ENCODE measurements around the gene EVI5. TPM values are rescaled to one million over a fixed set of nuclear protein-coding genes. Genes with fewer than 3 reads are reported as not detected.
"Not testable (repeated sequence)": the region's sequence is repeated elsewhere in the genome, so short reads cannot be mapped to it uniquely, and the experiment has no call there.

Gene EVI5
- total and polyA plus RNA-seq, 10 of the 15 experiments (the other 5 are each of a cell fraction or from before 2014, with no cell fraction given): 0.27 to 6.8 (median 1.7) TPM

DNA sequence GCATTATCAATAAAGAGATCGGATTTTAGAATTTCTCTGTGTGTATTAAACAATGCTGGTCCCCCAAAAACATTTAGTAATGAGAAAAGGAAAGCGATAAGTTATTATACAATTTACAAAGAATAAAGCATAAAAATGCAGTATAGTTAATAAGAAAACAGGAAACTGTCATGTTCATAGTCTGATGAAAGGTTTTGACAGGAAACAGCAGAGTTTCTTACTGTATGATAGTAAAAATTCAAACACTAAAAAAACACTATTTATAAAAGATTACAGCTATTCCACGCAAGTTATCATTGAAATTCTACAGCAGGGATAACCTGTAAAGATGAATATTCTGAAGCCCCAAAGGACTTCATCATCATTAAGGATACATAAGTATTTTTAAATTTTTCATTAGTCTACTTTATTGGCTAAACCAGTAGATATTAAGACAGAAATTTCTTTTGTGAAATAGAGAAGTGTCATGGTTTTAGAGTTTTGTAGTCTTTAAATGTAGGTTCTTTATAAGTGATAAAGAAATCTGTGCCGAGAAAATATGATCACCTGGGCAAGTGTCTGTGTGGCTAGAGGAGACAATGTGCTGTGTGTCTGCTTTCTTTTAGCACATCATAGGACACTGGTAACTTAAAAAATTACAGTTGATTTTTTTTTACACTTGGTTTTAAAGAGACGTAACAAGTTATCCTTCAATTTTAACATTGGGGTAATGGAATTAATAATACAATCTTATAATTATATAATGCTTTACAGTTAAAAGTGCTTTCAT lies 248.5 kb downstream of the EVI5 start (continued):
- TF ChIP-seq, protein P1, sequence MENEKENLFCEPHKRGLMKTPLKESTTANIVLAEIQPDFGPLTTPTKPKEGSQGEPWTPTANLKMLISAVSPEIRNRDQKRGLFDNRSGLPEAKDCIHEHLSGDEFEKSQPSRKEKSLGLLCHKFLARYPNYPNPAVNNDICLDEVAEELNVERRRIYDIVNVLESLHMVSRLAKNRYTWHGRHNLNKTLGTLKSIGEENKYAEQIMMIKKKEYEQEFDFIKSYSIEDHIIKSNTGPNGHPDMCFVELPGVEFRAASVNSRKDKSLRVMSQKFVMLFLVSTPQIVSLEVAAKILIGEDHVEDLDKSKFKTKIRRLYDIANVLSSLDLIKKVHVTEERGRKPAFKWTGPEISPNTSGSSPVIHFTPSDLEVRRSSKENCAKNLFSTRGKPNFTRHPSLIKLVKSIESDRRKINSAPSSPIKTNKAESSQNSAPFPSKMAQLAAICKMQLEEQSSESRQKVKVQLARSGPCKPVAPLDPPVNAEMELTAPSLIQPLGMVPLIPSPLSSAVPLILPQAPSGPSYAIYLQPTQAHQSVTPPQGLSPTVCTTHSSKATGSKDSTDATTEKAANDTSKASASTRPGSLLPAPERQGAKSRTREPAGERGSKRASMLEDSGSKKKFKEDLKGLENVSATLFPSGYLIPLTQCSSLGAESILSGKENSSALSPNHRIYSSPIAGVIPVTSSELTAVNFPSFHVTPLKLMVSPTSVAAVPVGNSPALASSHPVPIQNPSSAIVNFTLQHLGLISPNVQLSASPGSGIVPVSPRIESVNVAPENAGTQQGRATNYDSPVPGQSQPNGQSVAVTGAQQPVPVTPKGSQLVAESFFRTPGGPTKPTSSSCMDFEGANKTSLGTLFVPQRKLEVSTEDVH (IDR thresholded peaks at IDR 0.05; ENCODE audit: low read depth, partially characterized antibody): no peak
- TF ChIP-seq NRF1 (conservative IDR thresholded peaks at IDR 0.05; ENCODE audit: low read depth, low read length) (no peak), CBX3 (IDR thresholded peaks at IDR 0.05; ENCODE audit: borderline replicate concordance, low read depth) (no peak), PRDM15 (CRISPR knock-in tag; IDR thresholded peaks at IDR 0.05) (no peak), FOXK2 (IDR thresholded peaks at IDR 0.05) (no peak), NFIC (IDR thresholded peaks at IDR 0.05; ENCODE audit: low read depth, low read length) (no peak), ZNF24 (IDR thresholded peaks at IDR 0.05) (no peak), ATF3 (IDR thresholded peaks at IDR 0.05; ENCODE audit: borderline replicate concordance, extremely low read depth, low read depth, low read length) (no peak), BACH1 (IDR thresholded peaks at IDR 0.05; ENCODE audit: borderline replicate concordance) (no peak)

GRCh38 chr1:92532371-92532770 lies 252.5 kb downstream of the EVI5 start:
- POLR2A ChIA-PET; H2AFZ ChIP-seq (ENCODE audit: control insufficient read depth, low read depth, low read length); RAD21 ChIA-PET (ENCODE audit: unreplicated experiment); H3K4me2 ChIP-seq (ENCODE audit: control insufficient read depth, insufficient read depth); H3K36me3 ChIP-seq (ENCODE audit: control insufficient read depth in 2 of 2, insufficient read depth in 2 of 2, low read length in 1 of 2); H4K20me1 ChIP-seq (ENCODE audit: control insufficient read depth, insufficient read depth); H3K9ac ChIP-seq (ENCODE audit: control insufficient read depth, insufficient read depth, low read length); H3K79me2 ChIP-seq (ENCODE audit: control insufficient read depth, insufficient read depth, low read length); ATAC-seq; H3K9me3 ChIP-seq (replicated peaks; ENCODE audit: control insufficient read depth, insufficient read depth, low read length); FAIRE-seq; BruUV-seq (replicated peaks); intact Hi-C loops (cut with micrococcal nuclease; ENCODE audit: unreplicated experiment); CTCF ChIA-PET; H3K4me1 ChIP-seq (ENCODE audit: control insufficient read depth, insufficient read depth, low read length); in situ Hi-C loops (cut with MboI); H3K27ac ChIP-seq (ENCODE audit: control insufficient read depth, insufficient read depth); DNase-seq (ENCODE audit: low read depth, low spot score); H3K4me3 ChIP-seq; H3K27me3 ChIP-seq (replicated peaks in 1 of 2; ENCODE audit: control insufficient read depth in 2 of 2, insufficient read depth in 2 of 2, low read length in 1 of 2): not testable (repeated sequence)
- WGBS (ENCODE audit: insufficient coverage, insufficient replicate concordance, low lambda C conversion rate, missing lambda C conversion rate): 62% methylated on average over 4 of the region's 4 CpGs
- SMC1A ChIA-PET (ENCODE audit: uncharacterized antibody, unreplicated experiment): interaction anchor here (2.6 kb wide), 1 partner anchor 54 kb away, joined by 7 read pairs; no protein-coding TSS in a partner anchor
